GM10266 (cell line): ENCODE data around the gene ALAS1.

ENCODE experiments used
- DNase-seq: peaks from one replicate; pipeline ENCODE4 v3.0.0; 2012; ENCODE audit errors: extremely low spot score
- TF ChIP-seq, protein P1 (sequence below): IDR thresholded peaks from 2 replicates; pipeline ENCODE4 v1.5.1; 2012; ENCODE audit warnings: mild to moderate bottlenecking, low read depth; ENCODE audit not compliant: control insufficient read depth, insufficient read depth; ENCODE audit errors: missing control alignments

ALAS1 gene

DNA sequence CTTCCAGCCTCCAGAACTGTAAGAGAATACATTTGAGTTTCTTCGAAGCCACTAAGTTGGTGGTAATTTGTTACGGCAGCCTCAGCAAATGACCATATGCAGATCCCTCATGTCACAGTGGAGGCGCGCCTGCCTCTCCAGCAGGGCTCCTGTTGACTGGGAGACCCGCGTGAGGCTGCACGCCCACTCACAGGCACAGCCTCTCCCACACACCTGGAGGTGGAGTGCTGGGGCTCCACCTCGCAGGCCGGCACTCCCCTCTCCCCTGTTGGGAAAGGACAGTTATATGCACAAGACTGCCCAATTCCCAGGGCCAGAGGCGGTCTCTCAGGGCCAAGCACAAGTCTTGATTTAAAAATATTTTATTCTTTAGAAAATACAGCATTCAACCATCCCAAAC, 30.3 kb downstream of the ALAS1 start:
- TF ChIP-seq, protein P1, sequence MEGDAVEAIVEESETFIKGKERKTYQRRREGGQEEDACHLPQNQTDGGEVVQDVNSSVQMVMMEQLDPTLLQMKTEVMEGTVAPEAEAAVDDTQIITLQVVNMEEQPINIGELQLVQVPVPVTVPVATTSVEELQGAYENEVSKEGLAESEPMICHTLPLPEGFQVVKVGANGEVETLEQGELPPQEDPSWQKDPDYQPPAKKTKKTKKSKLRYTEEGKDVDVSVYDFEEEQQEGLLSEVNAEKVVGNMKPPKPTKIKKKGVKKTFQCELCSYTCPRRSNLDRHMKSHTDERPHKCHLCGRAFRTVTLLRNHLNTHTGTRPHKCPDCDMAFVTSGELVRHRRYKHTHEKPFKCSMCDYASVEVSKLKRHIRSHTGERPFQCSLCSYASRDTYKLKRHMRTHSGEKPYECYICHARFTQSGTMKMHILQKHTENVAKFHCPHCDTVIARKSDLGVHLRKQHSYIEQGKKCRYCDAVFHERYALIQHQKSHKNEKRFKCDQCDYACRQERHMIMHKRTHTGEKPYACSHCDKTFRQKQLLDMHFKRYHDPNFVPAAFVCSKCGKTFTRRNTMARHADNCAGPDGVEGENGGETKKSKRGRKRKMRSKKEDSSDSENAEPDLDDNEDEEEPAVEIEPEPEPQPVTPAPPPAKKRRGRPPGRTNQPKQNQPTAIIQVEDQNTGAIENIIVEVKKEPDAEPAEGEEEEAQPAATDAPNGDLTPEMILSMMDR = no peak

GRCh38 chr3:52228751-52229291, 30.9 kb downstream of the ALAS1 start:
- no peak for DNase-seq
- TF ChIP-seq, protein P1 = no peak

More for the DNA sequence above, 30.3 kb downstream of the ALAS1 start:
- DNase-seq = no peak

DNA sequence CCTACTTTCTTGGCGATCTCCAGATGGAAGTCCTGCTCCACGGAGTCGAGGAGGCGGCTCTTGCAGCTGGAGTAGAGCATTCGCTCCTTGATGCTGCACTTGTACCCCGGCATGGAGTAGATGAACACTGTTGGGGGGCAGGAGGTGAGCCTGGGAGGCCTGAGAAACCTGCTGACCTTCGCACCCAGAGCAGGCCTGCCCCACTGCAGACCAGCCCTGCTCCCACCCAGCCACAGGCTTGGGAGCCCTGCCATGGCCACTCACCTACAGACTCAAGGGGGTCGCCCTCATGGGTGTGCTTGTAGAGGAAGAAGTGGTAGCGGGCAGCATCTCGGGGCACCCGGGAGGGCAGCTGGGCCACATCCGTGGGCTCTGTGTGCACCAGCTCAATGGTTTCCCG, 31.7 kb downstream of the ALAS1 start:
- DNase-seq = no peak
- TF ChIP-seq, protein P1 = no peak

- TF ChIP-seq, protein P1 = no peak
- DNase-seq = no peak
These were observed 32.5 kb downstream of the ALAS1 start for GRCh38 chr3:52230461-52230860.

- DNase-seq = no peak
- TF ChIP-seq, protein P1 = no peak
These were observed 33.0 kb downstream of the ALAS1 start for GRCh38 chr3:52230889-52231499.

- DNase-seq = peak; percentile 83
- TF ChIP-seq, protein P1 = peak; percentile 91
These were observed 33.7 kb downstream of the ALAS1 start for GRCh38 chr3:52231502-52232278.
